HT1080 (cell line): ENCODE results near the gene APAF1. TPM values are rescaled to one million over a fixed set of nuclear protein-coding genes. Genes with fewer than 3 reads are reported as not detected.

Experiments used
- DNase-seq: peaks from one replicate; pipeline ENCODE4 v3.0.0-alpha.2; 2015; ENCODE audit warnings: low read depth
- small RNA-seq: library from RNA; depleted of rRNA; stranded (forward); fragments of <200 nt; gene quantifications from one replicate; pipeline ENCODE3, GENCODE V24; 2014
- total RNA-seq: library from RNA; depleted of rRNA; stranded (reverse); fragments of >200 nt; shearing (Covaris generic); gene quantifications from 2 replicates; pipeline ENCODE4 v1.2.3, GENCODE V29; 2014; rRNA removed

APAF1 gene
- total RNA-seq, 1 experiment from 2014 or later = 11.4 TPM

GRCh38 chr12:98755855-98756254 is 110.8 kb downstream of the APAF1 start:
- peak; percentile 90 for DNase-seq

- no peak for DNase-seq
Measured at GRCh38 chr12:98757455-98757854, 112.4 kb downstream of the APAF1 start.

- no peak for DNase-seq
Measured at GRCh38 chr12:98758331-98758730, 113.2 kb downstream of the APAF1 start.

GRCh38 chr12:98763656-98764055 is 118.6 kb downstream of the APAF1 start:
- no peak for DNase-seq

GRCh38 chr12:98767248-98767647 is 122.2 kb downstream of the APAF1 start:
- DNase-seq = no peak

- peak; percentile 17 for DNase-seq
Measured at GRCh38 chr12:98769068-98769467, 124.0 kb downstream of the APAF1 start.

GRCh38 chr12:98770230-98770629 is 125.1 kb downstream of the APAF1 start:
- DNase-seq = no peak

- DNase-seq = no peak
Measured at GRCh38 chr12:98771811-98772752, 127.0 kb downstream of the APAF1 start.

GRCh38 chr12:98772818-98773217 is 127.7 kb downstream of the APAF1 start:
- DNase-seq = no peak

- no peak for DNase-seq
Measured at GRCh38 chr12:98780261-98780660, 135.2 kb downstream of the APAF1 start.

- no peak for DNase-seq
Measured at GRCh38 chr12:98783420-98783819, 138.3 kb downstream of the APAF1 start.

Small RNAs within 50 kb of the gene (small RNA-seq; reads per million reads assigned to genes)
- 39.4 reads per million, percentile 94 among the genes with 10 or more reads in this experiment for gene SNORA53

Other genes starting within 250 kb of the APAF1 start
- gene TMPO, start 129.7 kb upstream of the APAF1 start, total RNA-seq = 169 and 184 TPM in 2 replicates
- 912 and 979 TPM in 2 replicates for gene SLC25A3, start 51.6 kb upstream of the APAF1 start, total RNA-seq
- 62.7 and 67.1 TPM in 2 replicates for gene IKBIP, start 502 bp upstream of the APAF1 start, total RNA-seq